ENCODE measurements around the gene SPTLC2.

Gene SPTLC2

GRCh38 chr14:77458249-77458950 is 158.0 kb downstream of the SPTLC2 start:
- peak; percentile 58 for DNase-seq

GRCh38 chr14:77457522-77458248 is 158.8 kb downstream of the SPTLC2 start, which contains the start of the genes AHSA1 and VIPAS39:
Gene AHSA1 (plus strand): TSS chr14:77458093. CDS start chr14:77458190, 97 bp downstream.
Gene VIPAS39 (minus strand): TSS chr14:77457601. CDS start chr14:77454102, 3,499 bp downstream.
- DNase-seq, result peak; percentile 94

GRCh38 chr14:77457115-77457521 is 159.3 kb downstream of the SPTLC2 start:
- DNase-seq, result no peak

Data from stimulated activated CD4-positive, alpha-beta T cell treated with anti-CD3 and anti-CD28 coated beads, Interleukin-15, amount 100 ng/mL, for 24 hours (primary cell).